Measurements from ENCODE around the gene ZDHHC7. TPM values are rescaled to one million over a fixed set of nuclear protein-coding genes. Genes with fewer than 3 reads are reported as not detected.

Gene ZDHHC7
- total RNA-seq, 1 donor from 2014 or later, result 79.7 TPM

DNA sequence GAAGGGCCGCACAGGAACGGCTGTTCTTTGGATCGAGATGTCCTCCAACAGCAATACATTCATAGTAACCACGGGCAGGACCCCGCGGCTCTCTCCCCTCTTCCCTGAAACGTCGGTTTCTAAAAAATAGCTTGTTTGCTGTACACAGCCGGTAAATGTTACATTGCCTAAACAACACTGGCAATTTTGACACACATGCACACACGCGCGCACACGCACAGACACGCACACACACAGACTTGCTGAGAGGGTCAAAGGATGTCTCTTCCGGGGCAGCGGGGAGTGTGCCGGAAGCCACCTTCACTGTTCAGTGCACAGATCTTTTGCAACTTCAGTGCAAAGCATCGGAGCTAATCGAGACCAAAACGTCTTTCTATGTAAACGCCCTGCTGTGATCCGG is 35.8 kb downstream of the ZDHHC7 start:
- TF ChIP-seq, protein P1, sequence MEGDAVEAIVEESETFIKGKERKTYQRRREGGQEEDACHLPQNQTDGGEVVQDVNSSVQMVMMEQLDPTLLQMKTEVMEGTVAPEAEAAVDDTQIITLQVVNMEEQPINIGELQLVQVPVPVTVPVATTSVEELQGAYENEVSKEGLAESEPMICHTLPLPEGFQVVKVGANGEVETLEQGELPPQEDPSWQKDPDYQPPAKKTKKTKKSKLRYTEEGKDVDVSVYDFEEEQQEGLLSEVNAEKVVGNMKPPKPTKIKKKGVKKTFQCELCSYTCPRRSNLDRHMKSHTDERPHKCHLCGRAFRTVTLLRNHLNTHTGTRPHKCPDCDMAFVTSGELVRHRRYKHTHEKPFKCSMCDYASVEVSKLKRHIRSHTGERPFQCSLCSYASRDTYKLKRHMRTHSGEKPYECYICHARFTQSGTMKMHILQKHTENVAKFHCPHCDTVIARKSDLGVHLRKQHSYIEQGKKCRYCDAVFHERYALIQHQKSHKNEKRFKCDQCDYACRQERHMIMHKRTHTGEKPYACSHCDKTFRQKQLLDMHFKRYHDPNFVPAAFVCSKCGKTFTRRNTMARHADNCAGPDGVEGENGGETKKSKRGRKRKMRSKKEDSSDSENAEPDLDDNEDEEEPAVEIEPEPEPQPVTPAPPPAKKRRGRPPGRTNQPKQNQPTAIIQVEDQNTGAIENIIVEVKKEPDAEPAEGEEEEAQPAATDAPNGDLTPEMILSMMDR (IDR thresholded peaks at IDR 0.05), result no peak
- H3K9me3 ChIP-seq, result no peaks in the 10 kb centered on the region
- peaks cover 66% of the 10 kb centered on the region for H3K36me3 ChIP-seq
- no peak for ATAC-seq
- no peak overlapping the region for H3K27ac ChIP-seq
- peaks cover 22% of the 10 kb centered on the region for H3K4me1 ChIP-seq
- intact Hi-C loops (cut with DNase I), result no loop called here
- no peak overlapping the region for H3K4me3 ChIP-seq
- no peak for DNase-seq
- no peaks in the 10 kb centered on the region for H3K27me3 ChIP-seq

DNA sequence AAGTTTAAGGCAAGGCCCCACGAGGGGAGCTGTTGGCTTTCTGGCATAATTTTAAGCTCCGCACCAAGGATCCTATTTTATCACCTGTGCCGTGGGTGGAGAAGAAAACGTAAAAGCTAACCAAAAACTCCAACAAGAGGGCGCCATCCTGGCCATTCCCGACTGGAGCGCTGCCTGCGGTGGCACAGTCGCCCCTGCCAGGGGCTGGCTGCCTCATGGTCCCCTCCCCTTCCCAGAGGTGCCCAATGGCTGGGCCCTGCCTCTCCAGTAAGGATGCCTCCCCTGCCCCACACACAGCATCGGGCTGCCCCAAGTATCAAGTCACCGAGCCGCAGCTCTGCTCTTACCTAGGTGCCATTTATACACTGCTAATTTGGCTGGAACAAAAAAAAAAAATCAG is 36.3 kb downstream of the ZDHHC7 start:
- peaks cover 25% of the 10 kb centered on the region for H3K4me1 ChIP-seq
- H3K4me3 ChIP-seq, result no peak overlapping the region
- H3K36me3 ChIP-seq, result peaks cover 62% of the 10 kb centered on the region
- H3K9me3 ChIP-seq, result no peaks in the 10 kb centered on the region
- ATAC-seq, result no peak
- H3K27me3 ChIP-seq, result no peaks in the 10 kb centered on the region
- intact Hi-C loops (cut with DNase I), result no loop called here
- no peak overlapping the region for H3K27ac ChIP-seq
- TF ChIP-seq, protein P1 (IDR thresholded peaks at IDR 0.05), result no peak
- no peak for DNase-seq

DNA sequence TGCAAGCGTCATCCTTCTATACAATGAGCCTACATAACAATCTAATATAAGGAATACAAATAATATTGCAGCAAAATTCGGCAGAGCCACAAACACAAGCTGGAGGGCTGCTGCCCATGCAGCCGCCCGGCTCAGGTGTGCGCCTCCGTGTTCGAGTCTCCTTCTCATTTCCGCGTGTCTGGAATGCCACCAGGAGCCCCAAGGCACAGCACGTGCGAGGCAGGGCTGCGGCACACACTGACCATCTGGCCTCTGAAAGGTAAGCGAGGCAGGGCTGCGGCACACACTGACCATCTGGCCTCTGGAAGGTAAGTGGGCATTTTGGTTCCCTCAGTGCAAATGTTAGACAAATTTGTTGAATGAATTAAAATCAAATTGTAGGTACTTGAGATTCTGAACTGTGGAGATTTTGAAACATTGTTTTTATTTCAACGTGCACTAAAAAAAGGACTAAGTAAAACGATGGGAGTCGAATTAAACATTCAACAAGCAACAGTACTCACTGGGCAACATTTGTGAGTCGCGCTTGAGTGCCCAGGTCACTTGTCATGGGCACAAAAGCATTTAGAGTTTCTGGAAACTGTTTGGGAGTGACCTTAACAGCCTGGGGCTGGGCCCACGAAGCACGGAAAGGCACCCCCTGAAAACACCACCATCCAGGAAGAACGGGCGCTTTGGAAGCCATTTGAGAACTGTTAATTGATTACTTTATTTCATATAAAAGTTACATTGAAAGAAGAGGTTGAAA is 37.4 kb downstream of the ZDHHC7 start:
- DNase-seq, result no peak
- H3K4me1 ChIP-seq, result peaks cover 25% of the 10 kb centered on the region
- intact Hi-C loops (cut with DNase I), result no loop called here
- H3K9me3 ChIP-seq, result no peaks in the 10 kb centered on the region
- no peaks in the 10 kb centered on the region for H3K27me3 ChIP-seq
- H3K27ac ChIP-seq, result no peak overlapping the region
- TF ChIP-seq, protein P1 (IDR thresholded peaks at IDR 0.05), result no peak
- no peak overlapping the region for H3K4me3 ChIP-seq
- no peak for ATAC-seq
- peaks cover 54% of the 10 kb centered on the region for H3K36me3 ChIP-seq

DNA sequence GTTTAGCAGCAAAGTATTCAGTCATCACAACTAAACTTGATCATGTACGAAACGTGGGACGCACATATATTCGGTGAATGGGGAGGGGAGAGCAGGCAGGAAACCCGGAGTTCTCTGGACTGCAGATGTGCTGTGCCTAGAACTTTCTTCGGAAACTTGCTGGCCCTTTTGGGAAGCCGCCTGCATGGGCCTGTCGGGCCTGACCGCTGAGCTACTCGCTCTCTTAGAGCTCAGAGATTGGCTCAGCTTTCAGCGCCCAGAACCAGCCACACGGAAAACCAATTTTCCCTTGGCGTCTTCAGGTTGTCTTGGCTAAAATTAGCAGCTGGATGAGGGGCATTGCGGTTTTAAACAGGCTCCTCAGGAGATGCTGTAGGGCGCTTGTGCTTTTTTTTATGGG is 38.1 kb downstream of the ZDHHC7 start:
- H3K4me3 ChIP-seq, result no peak overlapping the region
- H3K36me3 ChIP-seq, result peaks cover 46% of the 10 kb centered on the region
- TF ChIP-seq, protein P1 (IDR thresholded peaks at IDR 0.05), result no peak
- ATAC-seq (no peak), DNase-seq (no peak)
- H3K27ac ChIP-seq, result peak overlapping the region; percentile 63
- peaks cover 25% of the 10 kb centered on the region for H3K4me1 ChIP-seq
- H3K27me3 ChIP-seq, result no peaks in the 10 kb centered on the region
- intact Hi-C loops (cut with DNase I), result no loop called here
- no peaks in the 10 kb centered on the region for H3K9me3 ChIP-seq

DNA sequence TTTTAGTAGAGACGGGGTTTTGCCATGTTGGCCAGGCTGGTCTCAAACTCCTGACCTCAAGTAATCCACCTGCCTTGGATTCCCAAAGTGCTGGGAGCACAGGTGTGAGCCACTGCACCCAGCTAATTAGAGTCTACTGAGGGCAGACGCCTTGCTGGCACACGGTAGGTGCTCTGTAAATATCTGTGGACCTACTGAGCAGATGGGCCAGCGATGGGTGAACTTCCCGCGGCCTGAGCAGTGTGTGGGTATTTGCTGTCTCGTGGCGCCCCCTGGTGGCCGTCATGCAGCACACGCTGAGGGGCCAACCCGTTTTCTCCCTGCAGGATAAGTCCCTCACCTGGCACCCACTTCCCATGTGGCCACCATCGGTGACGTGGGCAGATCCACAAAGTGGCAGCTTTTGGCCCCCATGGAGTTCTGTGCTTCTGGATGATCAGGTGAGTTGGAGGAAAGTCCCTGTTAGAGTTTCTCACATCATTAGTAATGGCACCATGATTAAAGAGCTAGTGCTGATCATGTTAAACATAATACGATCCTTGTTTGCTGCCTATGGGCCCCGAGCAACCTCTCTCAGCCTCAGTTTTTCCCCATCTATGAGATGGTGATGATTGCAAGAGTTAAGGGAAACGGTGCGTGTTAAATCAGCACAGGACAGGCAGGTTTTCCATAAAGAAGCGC is 40.7 kb downstream of the ZDHHC7 start:
- ATAC-seq (peak; percentile 90), DNase-seq (peak; percentile 92)
- TF ChIP-seq, protein P1 (IDR thresholded peaks at IDR 0.05), result peak; percentile 94
- H3K36me3 ChIP-seq, result peaks cover 20% of the 10 kb centered on the region
- no peak overlapping the region for H3K27ac ChIP-seq
- no peaks in the 10 kb centered on the region for H3K9me3 ChIP-seq
- H3K4me1 ChIP-seq, result peaks cover 9% of the 10 kb centered on the region
- no peak overlapping the region for H3K4me3 ChIP-seq
- no peaks in the 10 kb centered on the region for H3K27me3 ChIP-seq
- intact Hi-C loops (cut with DNase I), result no loop called here

All from upper lobe of right lung (tissue), 1 donor.